ENCODE measurements around the gene SUSD4.

The SUSD4 gene

DNA sequence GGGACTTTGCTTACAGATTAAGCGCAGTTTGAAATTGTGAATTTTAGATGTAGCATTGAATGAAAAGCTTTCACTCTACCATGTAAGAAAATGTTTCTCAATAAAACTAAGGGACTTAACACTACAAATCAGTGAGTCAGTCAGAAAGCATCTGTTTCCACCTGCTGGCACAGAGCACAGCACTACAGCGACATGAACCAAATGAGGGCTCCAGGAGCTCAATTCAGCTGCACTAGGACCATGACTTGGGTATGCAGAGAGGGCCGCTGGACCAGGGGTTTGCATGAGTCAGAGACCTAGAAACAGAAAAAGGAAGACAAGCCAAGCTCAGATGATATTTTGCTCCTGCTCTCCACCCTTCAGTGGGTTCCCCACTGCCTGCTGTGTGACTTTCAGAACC, 5.2 kb downstream of the SUSD4 start:
- no peak for DNase-seq

DNA sequence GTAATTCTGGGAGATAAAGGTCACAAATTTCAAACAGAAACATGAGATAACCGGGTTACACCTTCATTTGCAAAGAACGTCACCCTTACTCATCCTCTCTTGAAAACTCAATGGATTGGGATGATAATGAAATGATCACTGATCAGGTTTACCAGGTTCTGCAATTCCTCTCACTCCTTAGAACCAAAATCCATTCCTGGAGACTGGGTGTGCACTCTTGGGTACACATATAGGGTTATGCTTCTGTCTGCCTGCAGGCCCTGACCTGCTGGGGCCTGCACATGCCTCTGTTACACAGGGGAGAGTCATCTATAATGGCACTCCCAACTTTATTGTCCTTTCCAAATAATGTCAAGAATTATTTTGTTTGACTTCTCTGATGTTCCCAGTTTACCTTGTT, 8.3 kb downstream of the SUSD4 start:
- DNase-seq = no peak

DNA sequence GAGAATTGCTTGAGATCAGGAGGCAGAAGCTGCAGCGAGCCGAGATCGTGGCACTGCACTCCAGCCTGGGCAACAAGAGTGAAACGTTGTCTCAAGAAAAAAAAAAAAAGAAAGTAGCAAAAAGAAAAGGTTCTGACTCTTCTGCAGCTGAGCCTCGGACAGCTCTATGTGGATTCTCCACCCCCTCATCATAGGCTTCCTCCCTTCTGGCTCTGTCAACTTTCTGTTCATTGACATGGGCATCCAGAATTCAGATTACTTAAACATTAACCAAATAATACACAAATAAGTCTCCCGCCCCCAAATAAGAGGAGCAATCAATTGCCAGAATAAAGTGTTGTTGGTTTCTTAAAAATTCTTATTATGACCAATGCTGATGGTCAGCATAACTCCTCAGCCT, 10.0 kb downstream of the SUSD4 start:
- DNase-seq = no peak

DNA sequence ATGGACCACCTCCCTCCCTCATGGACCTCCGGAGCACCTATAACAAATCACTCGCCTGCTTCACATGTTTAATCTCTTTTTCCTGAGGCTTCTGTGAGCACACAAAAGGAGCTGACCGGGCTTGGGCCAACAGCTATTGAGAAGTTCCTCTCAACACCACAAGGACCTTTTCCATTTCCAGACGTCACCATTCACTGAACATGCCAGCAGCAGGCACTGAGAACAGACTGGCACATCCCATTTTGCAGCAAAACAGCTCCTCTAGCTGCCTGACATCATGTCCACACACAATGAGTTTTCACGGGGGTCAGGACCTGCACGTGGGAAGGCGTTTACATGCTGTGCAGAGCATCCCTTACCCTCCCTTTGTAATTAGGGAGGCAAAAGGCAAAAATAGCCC, 11.0 kb downstream of the SUSD4 start:
- peak in 1 of 56 donors; percentile 19 for DNase-seq

GRCh38 chr1:223350361-223350908, 13.5 kb downstream of the SUSD4 start:
- DNase-seq = no peak

DNA sequence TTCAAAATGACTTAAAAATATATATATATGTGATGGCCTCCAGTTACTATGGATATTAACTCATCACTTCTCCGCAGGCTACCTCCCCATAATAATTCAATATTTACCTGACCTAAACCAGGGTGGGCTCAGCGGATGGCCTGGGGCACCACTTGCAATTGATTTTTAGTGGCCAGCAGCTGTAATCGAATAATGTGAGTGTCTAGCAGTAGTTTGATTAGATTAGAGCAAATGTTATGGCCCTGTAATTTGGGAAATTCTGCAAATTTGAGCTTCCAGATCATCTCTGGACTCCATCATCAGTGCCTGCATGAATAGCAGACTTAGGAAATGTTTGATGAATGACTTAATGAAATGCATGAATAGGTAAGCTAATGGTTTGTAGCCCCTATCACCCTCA, 14.7 kb downstream of the SUSD4 start:
- DNase-seq = no peak

- no peak for DNase-seq
Measured at GRCh38 chr1:223348439-223348838, 15.5 kb downstream of the SUSD4 start.

GRCh38 chr1:223347583-223347982, 16.4 kb downstream of the SUSD4 start:
- DNase-seq = no peak

- DNase-seq = no peak
Measured at GRCh38 chr1:223346311-223346710, 17.7 kb downstream of the SUSD4 start.

- no peak for DNase-seq
Measured at GRCh38 chr1:223345720-223346119, 18.3 kb downstream of the SUSD4 start.

- DNase-seq = no peak
Measured at GRCh38 chr1:223344491-223344890, 19.5 kb downstream of the SUSD4 start.

GRCh38 chr1:223343692-223344091, 20.3 kb downstream of the SUSD4 start:
- no peak for DNase-seq

GRCh38 chr1:223341121-223341520, 22.9 kb downstream of the SUSD4 start:
- peak in 43 of 56 donors; percentile 8 to 69 (median 40) for DNase-seq

GRCh38 chr1:223340637-223341036, 23.3 kb downstream of the SUSD4 start:
- DNase-seq = no peak

GRCh38 chr1:223339861-223340260, 24.1 kb downstream of the SUSD4 start:
- DNase-seq = no peak

GRCh38 chr1:223338811-223339746, 24.9 kb downstream of the SUSD4 start:
- peak in 1 of 56 donors; percentile 28 for DNase-seq

- no peak for DNase-seq
Measured at GRCh38 chr1:223337174-223337869, 26.7 kb downstream of the SUSD4 start.

DNA sequence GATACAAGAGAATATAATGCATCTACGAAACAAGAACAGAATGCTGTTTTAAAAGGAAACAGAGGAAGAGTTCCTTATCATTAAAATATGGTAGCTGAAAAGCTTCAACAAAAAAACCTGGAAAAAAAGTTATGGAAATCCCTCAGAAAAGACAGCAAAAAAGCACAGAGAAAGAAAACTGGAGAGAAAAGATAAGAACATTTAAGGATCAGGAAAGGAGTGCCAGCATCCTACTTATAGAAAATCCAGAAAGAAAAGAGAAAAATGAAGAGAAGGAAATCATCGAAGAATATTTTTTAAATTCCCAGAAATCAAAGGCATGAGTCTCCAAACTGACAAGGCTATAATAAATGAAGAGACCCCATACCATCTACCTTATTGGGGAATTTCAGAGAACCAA, 29.8 kb downstream of the SUSD4 start:
- no peak for DNase-seq

GRCh38 chr1:223332997-223333396, 31.0 kb downstream of the SUSD4 start:
- DNase-seq = no peak

DNA sequence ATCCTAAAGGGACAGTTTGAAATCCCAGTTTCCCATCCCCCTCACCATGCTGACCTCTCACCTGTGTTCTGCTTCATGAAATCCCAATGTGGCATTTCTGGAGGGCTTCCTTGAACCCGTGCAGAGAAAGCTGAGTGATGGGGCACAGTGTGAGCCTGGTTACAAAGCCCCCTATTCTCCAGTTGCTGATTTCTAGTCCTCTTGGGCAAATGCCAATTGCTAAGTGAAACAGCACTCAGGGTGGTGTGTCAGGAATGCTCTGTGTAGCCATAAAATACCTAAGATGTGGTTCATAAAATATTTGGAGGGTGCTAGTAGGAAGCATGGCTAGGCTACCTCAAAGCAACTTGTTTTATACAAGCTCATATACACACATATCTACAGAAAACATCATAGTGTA, 32.0 kb downstream of the SUSD4 start:
- no peak for DNase-seq

DNA sequence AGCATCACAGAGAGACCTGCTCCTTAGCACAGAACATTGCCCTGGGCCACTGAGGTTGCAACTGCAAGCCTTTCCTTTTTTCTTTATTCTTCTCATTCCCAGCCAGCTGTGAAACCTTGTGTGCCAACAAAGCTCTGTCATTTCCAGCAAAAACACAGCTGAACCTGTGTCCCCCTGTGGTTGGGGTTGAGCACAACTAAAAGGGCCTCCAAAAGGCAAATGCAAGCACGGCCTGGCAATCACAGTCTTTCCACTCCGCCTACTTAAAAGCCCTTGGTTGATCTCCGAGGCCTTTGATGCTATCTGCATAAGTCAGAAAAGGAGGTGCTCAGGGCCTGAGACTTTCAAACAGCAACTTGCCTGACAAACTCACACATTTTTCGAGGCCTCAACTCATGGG, 32.7 kb downstream of the SUSD4 start:
- DNase-seq = no peak

- DNase-seq = no peak
Measured at GRCh38 chr1:223330466-223330865, 33.5 kb downstream of the SUSD4 start.

Data from amygdala (tissue), 56 donors.